HG03432 (cell line): ENCODE results near the gene SUGCT.

Experiments
- ATAC-seq: cut with Tn5 transposase; IDR thresholded peaks from one replicate; pipeline ENCODE4 v1.9.1; 2021; ENCODE audit warnings: mild to moderate bottlenecking, moderate library complexity; ENCODE audit not compliant: unreplicated experiment

SUGCT gene

GRCh38 chr7:40509287-40509996 lies 374.6 kb downstream of the SUGCT start:
- no peak for ATAC-seq

- ATAC-seq, result no peak
Observed at GRCh38 chr7:40516376-40516775, 381.6 kb downstream of the SUGCT start.

GRCh38 chr7:40519009-40519408 lies 384.2 kb downstream of the SUGCT start:
- no peak for ATAC-seq

GRCh38 chr7:40520986-40521738 lies 386.4 kb downstream of the SUGCT start:
- ATAC-seq, result no peak

- no peak for ATAC-seq
Observed at GRCh38 chr7:40525764-40526163, 391.0 kb downstream of the SUGCT start.

GRCh38 chr7:40526951-40527715 lies 392.3 kb downstream of the SUGCT start:
- ATAC-seq, result no peak

- no peak for ATAC-seq
Observed at GRCh38 chr7:40527723-40528122, 392.9 kb downstream of the SUGCT start.

- no peak for ATAC-seq
Observed at GRCh38 chr7:40530292-40530691, 395.5 kb downstream of the SUGCT start.

GRCh38 chr7:40531956-40532355 lies 397.2 kb downstream of the SUGCT start:
- no peak for ATAC-seq

GRCh38 chr7:40535678-40536077 lies 400.9 kb downstream of the SUGCT start:
- ATAC-seq, result no peak

- no peak for ATAC-seq
Observed at GRCh38 chr7:40536421-40536820, 401.6 kb downstream of the SUGCT start.

GRCh38 chr7:40538281-40538680 lies 403.5 kb downstream of the SUGCT start:
- ATAC-seq, result no peak

- ATAC-seq, result no peak
Observed at GRCh38 chr7:40541336-40541735, 406.5 kb downstream of the SUGCT start.

- ATAC-seq, result no peak
Observed at GRCh38 chr7:40542982-40543741, 408.4 kb downstream of the SUGCT start.

GRCh38 chr7:40544221-40544723 lies 409.5 kb downstream of the SUGCT start:
- ATAC-seq, result no peak

- ATAC-seq, result no peak
Observed at GRCh38 chr7:40544871-40545303, 410.1 kb downstream of the SUGCT start.

- no peak for ATAC-seq
Observed at GRCh38 chr7:40545739-40546138, 410.9 kb downstream of the SUGCT start.

GRCh38 chr7:40546616-40547501 lies 412.1 kb downstream of the SUGCT start:
- ATAC-seq, result no peak

GRCh38 chr7:40549372-40550039 lies 414.7 kb downstream of the SUGCT start:
- no peak for ATAC-seq
